HG03575 (cell line): ENCODE data around the gene DUSP5.

Source experiments
- ATAC-seq: cut with Tn5 transposase; IDR thresholded peaks from one replicate; pipeline ENCODE4 v1.9.1; 2021; ENCODE audit not compliant: unreplicated experiment, insufficient number of reproducible peaks, low FRiP score; ENCODE audit errors: extremely low read depth

Gene DUSP5

DNA sequence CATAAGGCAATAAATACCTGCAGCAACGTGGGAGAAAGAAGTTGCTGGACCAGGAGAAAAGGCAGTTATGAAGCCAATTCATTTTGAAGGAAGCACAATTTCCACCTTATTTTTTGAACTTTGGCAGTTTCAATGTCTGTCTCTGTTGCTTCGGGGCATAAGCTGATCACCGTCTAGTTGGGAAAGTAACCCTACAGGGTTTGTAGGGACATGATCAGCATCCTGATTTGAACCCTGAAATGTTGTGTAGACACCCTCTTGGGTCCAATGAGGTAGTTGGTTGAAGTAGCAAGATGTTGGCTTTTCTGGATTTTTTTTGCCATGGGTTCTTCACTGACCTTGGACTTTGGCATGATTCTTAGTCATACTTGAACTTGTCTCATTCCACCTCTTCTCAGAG, 13.0 kb downstream of the DUSP5 start:
- no peak for ATAC-seq

DNA sequence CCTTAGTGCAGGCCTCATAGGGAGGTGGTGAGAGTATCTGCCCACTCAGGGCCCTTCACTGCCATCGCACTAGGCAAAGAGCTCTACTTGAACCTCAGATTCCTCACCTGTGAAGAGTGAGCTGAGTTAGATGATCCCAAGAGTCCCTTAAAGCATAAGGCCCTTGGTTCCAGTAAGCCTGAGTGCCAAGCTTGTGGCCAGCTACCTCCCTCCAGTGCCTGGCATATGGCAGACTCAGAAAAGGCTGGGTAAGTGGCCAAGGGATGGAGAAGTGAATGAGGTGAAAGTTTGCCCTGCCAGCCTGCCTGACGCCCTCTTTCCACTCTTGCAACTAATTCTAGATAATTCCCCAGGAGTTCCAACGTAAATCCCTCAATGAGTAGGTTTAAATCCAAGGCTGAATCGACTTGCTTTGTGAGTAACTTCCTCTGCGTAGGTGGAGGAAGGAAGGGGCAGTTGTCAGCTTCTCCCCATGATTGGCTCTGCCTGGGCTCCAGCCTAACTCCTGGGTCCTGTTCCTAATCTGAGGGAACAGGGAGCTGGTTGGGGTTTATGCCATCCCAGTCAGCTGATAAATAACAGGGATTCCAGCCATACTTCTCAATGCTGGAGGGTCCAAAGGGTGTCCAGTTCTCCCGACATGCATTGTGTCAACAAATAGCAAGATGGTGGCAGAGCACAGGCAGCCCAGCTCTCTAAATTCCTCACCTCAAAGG, 14.2 kb downstream of the DUSP5 start:
- ATAC-seq = no peak

DNA sequence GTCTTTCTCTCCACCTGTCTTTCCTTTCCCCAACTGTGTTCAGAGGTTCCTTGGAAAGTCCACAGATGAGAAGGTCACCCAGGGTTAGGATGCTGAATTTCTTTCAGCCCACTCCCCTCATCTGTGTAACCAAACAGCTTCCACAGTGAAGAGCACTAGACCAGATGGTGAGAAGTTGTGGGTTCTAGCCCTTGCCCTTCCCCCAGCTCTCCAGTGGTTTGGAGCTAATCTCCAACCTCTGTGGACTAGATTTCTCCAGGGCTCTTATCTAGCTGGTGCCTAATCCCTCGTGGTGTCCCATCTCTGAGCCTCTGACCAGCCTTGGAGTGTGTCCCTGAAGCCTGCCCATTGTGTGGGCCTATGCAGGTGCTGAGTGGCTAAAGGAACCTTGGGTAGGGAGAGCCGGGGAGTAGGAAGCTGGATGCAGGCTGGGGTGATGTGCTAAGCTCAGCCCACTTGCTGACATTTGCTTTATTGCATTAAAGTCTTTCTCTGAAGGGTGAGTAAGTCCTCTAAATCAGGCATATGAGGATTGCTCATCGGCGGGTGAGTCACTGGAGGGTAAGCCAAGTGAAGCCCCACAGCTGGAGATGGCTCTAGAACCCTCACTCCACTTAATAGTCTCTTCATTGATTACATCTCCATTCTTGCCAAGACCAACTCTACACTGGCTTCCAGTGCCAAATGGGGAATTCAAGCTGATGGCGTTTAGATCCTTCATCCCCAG, 14.9 kb downstream of the DUSP5 start:
- ATAC-seq = no peak

DNA sequence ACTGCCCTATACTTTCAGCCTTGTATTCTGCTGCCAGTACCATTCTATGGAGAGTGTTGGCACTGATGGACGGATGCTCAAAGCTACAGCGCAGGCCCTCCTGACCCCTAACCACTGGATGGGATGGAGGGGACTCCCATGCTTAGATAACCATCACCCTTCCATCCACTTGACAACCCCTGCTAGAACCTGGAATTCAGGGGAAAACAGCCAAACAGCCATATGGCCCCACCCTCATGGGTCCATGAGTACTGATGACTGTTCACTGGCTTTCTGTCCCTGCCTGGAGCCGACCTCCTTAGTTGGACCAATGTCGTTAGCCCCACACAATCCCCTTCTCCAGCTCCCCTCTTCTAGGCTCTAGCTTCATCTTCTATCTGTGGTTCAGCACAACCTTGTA, 16.2 kb downstream of the DUSP5 start:
- no peak for ATAC-seq

DNA sequence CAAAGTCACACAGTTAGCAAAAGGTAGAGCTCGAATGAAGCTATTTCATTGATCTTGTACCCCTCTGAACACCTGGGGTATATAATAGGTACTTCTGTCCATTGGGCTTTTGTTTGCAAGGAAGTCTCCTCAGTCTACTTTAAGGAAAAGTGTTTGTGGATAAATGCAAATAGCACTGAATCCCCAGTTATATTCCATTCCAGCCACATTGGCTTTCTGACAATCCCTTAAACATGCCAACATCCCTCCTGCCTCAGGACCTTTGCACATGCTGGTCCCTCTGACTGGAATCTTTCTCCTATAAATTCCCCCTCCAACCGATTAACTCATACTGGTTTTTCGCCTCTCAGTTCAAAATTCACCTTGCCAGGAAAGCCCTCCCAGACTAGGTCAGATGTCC, 17.1 kb downstream of the DUSP5 start:
- ATAC-seq = no peak

DNA sequence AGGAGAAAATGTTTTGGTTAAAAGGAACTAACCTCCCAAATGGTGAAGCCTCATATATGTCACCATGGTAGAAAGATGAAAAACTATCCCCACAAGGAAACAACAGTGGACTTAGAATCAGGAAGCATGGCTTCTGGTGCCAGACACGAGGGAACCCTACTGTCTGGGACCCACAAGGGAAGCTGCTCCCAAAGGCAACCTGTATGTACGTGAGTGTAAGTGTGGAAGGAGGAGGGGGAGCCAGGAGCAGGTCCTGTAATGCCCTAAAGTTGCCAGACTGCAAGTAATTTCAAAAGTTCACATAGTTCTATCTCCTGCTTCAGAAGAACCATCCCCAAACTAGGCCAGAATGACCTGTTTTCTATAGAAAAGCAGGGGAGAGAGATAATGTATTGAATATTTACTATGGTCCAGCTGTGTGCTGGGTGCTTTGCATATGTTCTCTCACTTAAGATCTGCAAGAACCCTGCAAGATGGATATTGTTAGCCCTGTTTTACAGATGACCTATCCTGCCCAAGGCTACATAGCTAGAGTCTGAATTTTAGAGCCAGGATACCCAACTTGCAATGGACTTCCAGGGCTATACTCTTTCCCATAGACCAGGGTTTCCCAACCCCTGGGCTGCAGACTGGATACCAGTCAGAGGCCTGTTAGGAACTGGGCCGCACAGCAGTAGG, 19.2 kb downstream of the DUSP5 start:
- no peak for ATAC-seq

DNA sequence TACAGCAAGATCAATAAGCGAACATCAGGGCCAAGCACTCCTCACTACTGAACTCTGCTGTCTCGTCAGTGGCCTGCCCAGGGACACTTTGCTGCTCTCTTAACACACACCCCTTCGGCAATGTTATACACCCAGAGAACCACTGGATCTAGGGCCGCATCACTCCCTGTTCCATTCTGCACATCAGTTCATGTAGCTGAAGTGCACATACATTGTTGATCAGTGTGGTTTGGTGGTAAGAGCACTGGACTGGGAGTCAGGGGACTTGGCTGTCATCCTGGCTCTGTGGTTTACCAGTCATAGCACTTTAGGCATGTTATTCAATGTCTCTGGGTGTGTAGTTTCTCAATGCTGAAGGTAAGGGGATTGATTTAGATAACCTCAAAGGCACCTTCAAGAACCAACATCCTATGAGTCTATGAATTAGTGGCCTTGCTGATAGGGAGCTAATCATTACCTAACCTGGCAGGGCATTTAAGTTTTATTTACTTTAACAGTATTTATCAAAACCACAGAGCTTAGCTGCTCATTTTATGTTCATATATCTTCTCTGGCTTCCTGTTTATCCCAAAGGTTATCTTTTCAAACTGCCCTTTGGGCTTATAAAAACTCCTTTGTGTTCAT, 24.8 kb downstream of the DUSP5 start:
- ATAC-seq = no peak

DNA sequence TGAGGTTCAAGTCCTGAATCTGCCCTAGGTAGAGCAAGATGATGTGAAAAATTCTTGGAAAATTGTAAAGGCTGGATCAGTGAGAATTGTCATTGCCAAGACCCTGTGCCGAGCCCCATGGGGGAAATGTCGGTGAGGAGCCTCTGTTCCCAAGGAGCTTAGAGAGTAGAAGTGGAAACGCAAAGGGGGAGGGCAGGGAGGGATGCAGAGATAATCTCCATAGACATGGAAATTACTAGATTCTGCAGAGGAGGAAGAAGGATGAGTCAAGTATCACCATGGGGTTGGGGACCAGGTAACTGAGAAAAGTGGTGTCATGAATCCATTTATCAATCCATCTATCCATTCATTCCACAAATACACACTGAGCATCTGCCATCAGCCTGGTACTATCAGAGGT, 26.0 kb downstream of the DUSP5 start:
- ATAC-seq = no peak

DNA sequence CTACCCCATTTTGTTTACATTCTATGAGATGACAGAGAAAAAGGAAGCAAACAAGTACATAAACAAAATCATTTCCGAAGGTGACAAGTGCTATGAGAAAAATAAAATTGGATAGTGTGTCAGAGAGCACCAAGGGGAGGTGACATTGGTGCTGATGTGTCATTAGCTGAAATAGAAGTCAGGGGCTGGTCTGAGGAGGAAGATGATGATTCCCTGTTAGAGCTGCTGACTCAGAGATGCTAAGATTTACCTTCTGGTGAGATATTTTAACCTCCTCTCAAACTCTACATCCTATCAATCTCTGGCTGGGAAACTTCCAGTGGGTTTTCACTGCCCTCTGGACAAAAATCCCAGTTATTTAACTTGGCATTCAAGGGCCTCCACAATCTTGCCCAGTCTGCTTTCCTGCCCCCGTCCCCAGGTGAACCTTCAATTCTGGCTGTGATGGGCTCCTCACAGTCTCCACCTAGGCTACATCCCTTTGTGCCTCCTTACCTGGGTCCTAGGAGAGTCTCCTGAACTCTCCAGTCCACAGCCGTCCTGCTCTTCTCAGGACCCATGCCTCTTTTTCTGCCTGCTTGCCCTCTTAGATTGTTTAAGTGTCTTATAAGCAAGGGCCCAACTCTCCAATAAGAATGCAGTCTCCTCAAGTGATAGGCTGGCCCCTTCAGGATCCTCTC, 26.6 kb downstream of the DUSP5 start:
- no peak for ATAC-seq

DNA sequence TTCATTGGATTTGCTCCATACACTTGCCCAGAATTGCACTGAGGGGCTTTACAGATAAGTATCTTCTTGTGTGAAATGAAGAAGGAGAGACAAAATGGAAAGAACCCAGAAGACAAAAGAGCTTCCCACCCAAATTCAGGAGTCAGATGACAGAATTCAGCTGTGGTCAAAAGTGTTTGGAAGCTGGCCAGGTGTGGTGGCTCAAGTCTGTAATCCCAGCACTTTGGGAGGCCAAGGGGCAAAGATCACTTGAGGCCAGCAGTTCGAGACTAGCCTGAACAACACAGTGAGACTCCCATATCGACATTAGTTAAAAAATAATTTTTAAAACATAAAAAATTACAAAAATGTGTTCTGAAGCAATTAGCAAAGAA, 27.1 kb downstream of the DUSP5 start:
- no peak for ATAC-seq

DNA sequence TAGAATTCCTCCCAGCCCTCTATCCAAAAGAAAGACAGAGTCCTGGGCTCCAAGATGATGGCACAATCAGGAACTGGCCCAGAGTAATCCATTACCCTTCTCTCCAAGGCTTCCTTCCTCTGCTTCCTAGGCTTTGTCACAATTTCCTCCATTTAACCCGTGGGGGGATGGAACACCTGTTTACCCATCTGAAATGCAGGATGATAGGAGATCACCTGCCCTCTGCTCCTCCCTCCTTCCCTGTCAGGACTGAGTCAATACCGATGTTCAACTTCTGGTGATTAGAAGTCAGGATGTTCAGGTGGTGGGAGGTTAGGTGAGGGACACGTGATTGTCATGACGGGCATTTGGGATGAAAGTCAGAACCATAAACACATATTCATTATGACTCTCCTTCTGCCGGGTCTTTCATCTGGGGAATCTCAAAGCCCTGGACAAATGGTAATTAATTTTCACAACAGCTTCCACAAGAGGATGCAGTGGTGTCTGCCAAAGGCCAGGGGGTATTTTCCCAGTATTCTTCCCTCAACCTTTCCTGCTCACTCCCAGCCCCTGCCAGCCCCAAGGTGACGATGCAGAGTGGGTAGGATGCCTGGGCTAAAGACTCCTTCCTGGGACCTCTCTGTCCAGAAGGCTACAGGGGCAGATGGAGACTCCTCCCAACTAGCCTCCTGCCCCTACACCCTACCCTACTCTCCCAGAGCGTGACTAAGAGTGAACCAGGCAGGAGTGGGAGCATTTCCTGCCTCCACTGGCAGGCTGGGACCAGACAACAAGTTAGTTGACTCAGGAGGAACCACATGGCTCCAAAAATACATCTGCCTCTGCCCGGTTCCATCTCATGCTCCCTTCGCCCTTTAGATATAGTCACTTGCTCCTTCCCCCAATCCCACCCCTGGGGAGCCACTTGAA, 27.9 kb downstream of the DUSP5 start:
- no peak for ATAC-seq

DNA sequence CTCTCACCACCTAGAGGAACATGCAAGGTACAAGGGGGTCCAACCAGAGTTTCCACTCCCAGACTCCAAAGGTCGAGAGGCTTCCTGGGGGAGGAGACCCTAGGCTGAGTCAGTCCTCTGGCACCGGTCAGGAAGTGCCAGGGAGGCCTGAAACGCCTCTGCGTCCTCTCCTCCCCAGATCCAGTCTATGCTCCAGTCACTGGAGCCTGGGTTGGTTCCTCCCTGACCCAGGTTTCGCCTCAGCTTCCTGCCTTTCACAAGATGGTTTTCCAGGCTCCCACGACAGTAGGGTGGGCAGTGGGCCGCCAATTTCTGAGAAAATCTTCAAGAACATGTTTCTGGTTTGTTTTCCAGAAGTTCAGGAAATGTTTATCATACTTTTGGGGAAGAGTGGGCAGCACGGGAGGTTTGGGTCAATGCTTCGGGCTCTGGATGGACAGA, 30.0 kb downstream of the DUSP5 start:
- no peak for ATAC-seq

DNA sequence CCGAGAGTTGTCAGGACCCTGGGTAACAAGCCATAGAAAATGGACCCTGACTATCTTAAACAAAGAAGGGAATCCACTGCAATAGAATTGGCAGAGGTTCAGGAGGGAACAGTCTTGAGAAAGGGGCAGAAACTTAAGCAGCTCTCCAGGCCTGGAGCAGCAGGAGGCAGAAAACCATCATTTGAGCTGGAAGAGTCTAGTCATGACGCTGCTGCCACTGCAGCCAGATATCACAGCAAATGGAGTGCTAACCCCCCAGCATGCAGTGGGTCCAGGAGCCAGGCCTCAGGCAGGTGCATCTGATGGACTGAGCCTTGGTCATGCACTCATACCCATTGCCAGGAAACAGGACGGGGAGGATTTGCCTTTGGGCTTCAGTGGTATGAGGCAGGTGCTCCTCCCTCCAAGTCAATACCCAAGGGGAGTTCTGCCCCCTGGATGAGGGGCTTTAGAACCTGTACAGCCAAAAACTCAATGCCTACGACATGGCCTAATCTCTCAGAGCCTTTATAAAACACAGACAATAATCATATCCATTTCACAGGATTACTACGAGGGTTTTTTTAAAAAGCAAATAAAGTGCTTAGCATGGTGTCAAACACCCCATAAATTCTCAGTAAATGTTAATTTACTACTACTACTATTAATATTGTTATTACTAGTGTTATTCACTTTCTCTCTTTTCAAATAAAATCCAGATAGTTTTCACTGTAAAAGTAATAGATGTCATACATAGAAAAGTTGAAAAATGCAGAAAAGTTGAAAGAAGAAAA, 30.7 kb downstream of the DUSP5 start:
- no peak for ATAC-seq

DNA sequence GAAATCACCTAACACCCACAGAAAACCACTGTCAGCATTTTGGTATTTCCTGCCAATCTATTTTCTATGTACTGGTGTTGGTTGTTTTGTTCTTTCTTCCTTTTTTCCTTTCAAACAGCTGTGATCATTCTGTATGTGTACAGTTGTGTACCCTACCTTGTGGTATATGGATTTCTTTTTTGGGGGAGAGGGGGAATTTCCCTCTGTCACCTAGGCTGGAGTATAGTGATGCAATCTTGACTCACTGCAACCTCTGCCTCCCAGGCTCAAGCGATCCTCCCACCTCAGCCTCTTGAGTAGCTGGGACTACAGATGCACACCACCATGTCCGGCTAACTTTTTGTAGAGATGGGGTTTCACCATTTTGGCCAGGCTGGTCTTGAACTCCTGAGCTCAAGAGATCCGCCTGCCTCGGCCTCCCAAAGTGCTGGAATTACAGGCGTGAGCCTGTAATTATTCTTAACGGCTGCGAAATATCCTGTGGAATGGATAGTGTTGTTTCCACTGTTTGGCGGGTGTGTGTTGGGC, 31.4 kb downstream of the DUSP5 start:
- ATAC-seq = peak; percentile 69

DNA sequence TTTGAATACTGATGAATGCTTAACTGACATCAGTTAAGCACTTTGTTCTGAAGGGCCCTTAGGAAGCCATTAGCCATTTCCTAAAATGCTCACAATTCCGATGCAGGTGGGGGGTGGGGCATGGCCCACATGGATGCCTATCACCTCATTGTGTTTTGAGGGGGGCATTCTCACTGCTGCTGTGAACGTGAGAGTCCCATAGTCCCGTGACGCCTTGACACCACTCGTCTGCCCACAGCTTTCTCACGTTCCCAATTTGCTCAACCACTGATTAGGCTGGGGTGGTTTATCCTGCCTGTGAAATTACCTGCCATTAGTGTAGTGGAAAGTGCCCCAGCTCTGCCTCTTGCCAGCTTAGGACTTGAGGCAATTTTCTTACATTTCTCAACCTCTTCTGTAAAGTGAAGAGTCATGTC, 31.9 kb downstream of the DUSP5 start:
- ATAC-seq = no peak

DNA sequence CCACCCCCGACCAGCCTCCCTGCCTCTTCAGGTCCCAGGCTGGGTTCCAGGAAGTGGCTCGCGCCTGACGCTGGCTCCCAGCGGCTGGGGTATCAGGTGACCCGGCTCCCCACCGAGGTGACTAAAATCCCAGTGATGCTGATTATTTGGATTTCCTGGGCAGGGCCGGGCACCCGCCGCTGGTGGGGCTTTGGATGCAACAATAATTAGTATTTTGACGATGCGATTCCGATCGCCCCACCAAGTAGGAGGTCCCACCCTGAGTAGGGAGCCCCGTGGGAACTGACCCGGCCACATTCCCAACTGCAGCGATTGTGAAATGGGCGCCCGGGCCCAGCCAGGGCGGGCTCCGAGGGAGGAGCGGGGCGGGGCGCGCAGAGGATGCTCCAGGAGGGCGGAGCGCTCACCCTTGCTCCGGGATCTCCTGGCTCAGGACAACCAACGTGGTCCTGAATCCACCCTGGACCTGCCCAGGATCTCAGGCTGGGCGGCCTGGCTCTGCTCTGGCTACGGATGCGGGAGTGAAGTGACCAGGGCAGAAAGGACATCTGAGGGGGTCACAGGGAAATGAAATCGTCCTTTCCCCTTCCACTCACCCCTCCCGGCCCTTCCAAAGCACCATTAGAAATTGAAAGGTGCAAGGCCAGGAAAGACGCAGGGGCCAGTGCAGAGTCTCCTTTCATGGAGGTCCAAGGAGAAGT, 32.6 kb downstream of the DUSP5 start:
- ATAC-seq = no peak

DNA sequence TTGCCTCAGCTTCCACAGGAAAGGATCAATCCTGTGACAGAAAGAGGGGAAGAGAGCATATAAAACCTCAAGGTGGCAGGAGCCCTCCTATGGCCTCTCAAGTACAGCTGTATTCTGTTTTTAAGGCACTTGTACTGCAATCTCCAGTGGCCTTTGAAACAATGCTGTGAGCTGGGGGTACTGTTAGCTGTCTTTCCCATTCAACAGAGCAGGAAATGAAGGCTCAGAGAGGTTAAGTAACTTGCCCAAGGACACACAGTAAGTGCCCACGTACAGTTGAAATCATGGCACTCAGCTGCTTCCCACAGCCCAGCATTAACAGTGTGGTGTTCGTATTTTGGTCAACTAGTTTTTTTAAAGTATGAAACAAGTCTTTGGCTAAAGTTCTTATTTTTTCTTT, 34.0 kb downstream of the DUSP5 start:
- ATAC-seq = no peak
